ENCODE measurements around the gene PNMA8B. TPM values are rescaled to one million over a fixed set of nuclear protein-coding genes. Genes with fewer than 3 reads are reported as not detected.
A peak's percentile ranks its signal among the peaks of the same experiment; 100 is the strongest.

Gene PNMA8B
- total RNA-seq, 1 experiment from 2014 or later = 0.75 TPM

DNA sequence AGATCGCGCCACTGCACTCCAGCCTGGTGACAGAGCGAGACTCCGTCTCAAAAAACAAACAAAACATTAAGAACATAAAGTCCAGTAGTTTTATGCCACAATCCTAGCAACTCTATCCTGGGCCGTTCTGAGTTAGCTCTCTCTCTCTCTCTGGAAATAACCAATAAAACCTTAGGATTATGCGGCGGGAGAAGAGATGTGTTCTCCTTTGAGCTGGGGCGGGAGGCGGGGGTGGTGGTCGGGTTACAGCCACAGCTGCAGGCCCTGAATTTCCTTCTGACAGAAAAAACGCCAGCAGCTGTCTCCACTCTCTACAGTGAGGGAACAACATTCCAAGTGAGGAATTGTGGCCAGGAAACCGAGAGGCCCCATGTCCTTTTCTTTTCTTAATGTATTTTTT, 15.3 kb downstream of the PNMA8B start:
- H3K27ac ChIP-seq (ENCODE audit: low read depth, low read length, poor library complexity, severe bottlenecking) = peak overlapping the region; percentile 57
- no peak for DNase-seq (ENCODE audit: low spot score)
- intact Hi-C loops (cut with micrococcal nuclease; ENCODE audit: unreplicated experiment) = loop anchor here (10.0 kb wide), 1 partner anchor 196 kb away; no protein-coding TSS in a partner anchor

DNA sequence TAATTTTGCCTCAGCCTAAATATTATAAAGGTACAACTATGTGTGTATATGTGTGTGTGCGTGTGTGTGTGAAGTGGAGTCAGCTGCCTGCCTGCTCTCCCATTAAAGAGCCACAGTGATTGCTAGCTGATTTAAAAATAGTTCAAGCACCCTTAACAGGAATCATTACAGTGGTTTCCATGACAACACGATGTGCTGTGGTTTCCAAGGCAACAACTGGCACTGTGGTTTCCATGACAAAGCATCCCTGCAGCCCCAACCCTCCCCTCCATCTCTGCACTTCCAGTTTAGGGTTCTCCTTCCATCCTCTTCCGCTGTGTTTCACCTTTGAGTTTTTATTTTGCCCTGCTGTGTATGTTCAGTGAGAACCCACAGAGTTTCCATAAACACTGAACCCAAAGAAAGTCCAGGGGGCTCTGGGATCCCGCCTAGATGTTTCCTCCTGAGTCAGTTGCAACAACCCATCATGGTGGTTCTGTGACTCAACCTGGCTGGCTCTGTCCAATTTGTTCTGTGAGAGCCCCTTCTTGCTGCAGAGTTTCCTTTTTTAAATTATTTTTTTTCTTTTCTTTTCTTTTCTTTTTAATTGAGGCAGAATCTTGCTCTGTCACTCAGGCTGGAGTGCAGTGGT, 17.2 kb downstream of the PNMA8B start:
- no TSS peak for BruUV-seq (replicated peaks)
- Histone ChIP-seq H3K4me3 (ENCODE audit: low read depth, low read length, poor library complexity, severe bottlenecking) (no peak overlapping the region), H3K27ac (ENCODE audit: low read depth, low read length, poor library complexity, severe bottlenecking) (no peak overlapping the region), H3K4me1 (ENCODE audit: insufficient read depth, low read length, poor library complexity, severe bottlenecking) (peaks cover 4% of the 10 kb centered on the region), H3K27me3 (replicated peaks; ENCODE audit: insufficient read depth, low read depth, low read length, poor library complexity) (no peaks in the 10 kb centered on the region), H3K36me3 (ENCODE audit: insufficient read depth, low read length, poor library complexity, severe bottlenecking) (no peaks in the 10 kb centered on the region), H3K9me3 (ENCODE audit: low read depth, low read length, poor library complexity, severe bottlenecking) (no peaks in the 10 kb centered on the region)
- intact Hi-C loops (cut with micrococcal nuclease; ENCODE audit: unreplicated experiment) = no loop called here
- ChIA-PET CTCF (no interaction called here), POLR2A (ENCODE audit: low non-redundant PET) (interaction anchor here (0.6 kb wide), 1 partner anchor 423 kb away, joined by 5 read pairs; no protein-coding TSS in a partner anchor)
- TF ChIP-seq, protein P1, sequence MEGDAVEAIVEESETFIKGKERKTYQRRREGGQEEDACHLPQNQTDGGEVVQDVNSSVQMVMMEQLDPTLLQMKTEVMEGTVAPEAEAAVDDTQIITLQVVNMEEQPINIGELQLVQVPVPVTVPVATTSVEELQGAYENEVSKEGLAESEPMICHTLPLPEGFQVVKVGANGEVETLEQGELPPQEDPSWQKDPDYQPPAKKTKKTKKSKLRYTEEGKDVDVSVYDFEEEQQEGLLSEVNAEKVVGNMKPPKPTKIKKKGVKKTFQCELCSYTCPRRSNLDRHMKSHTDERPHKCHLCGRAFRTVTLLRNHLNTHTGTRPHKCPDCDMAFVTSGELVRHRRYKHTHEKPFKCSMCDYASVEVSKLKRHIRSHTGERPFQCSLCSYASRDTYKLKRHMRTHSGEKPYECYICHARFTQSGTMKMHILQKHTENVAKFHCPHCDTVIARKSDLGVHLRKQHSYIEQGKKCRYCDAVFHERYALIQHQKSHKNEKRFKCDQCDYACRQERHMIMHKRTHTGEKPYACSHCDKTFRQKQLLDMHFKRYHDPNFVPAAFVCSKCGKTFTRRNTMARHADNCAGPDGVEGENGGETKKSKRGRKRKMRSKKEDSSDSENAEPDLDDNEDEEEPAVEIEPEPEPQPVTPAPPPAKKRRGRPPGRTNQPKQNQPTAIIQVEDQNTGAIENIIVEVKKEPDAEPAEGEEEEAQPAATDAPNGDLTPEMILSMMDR (conservative IDR thresholded peaks at IDR 0.05; ENCODE audit: low read depth, low read length) = no peak
- TF ChIP-seq EZH2 (IDR thresholded peaks at IDR 0.05; ENCODE audit: borderline replicate concordance, low read depth, low read length, poor library complexity, severe bottlenecking) = no peak
- peak; percentile 48 for DNase-seq (ENCODE audit: low spot score)

More for the DNA sequence above, 15.3 kb downstream of the PNMA8B start:
- H3K4me1 ChIP-seq (ENCODE audit: insufficient read depth, low read length, poor library complexity, severe bottlenecking) = peaks cover 4% of the 10 kb centered on the region
- no peaks in the 10 kb centered on the region for H3K36me3 ChIP-seq (ENCODE audit: insufficient read depth, low read length, poor library complexity, severe bottlenecking)
- CTCF ChIA-PET = no interaction called here
- H3K4me3 ChIP-seq (ENCODE audit: low read depth, low read length, poor library complexity, severe bottlenecking) = no peak overlapping the region
- TF ChIP-seq, protein P1 (conservative IDR thresholded peaks at IDR 0.05; ENCODE audit: low read depth, low read length) = no peak
- TF ChIP-seq EZH2 (IDR thresholded peaks at IDR 0.05; ENCODE audit: borderline replicate concordance, low read depth, low read length, poor library complexity, severe bottlenecking) = no peak
- no TSS peak for BruUV-seq (replicated peaks)
- H3K9me3 ChIP-seq (ENCODE audit: low read depth, low read length, poor library complexity, severe bottlenecking) = no peaks in the 10 kb centered on the region
- H3K27me3 ChIP-seq (replicated peaks; ENCODE audit: insufficient read depth, low read depth, low read length, poor library complexity) = no peaks in the 10 kb centered on the region
- POLR2A ChIA-PET (ENCODE audit: low non-redundant PET) = no interaction called here

- H3K9me3 ChIP-seq (ENCODE audit: low read depth, low read length, poor library complexity, severe bottlenecking) = no peaks in the 10 kb centered on the region
- no peak overlapping the region for H3K27ac ChIP-seq (ENCODE audit: low read depth, low read length, poor library complexity, severe bottlenecking)
- H3K27me3 ChIP-seq (replicated peaks; ENCODE audit: insufficient read depth, low read depth, low read length, poor library complexity) = no peaks in the 10 kb centered on the region
- no peak overlapping the region for H3K4me3 ChIP-seq (ENCODE audit: low read depth, low read length, poor library complexity, severe bottlenecking)
- no peak for DNase-seq (ENCODE audit: low spot score)
- no peak for TF ChIP-seq EZH2 (IDR thresholded peaks at IDR 0.05; ENCODE audit: borderline replicate concordance, low read depth, low read length, poor library complexity, severe bottlenecking)
- TF ChIP-seq, protein P1 (conservative IDR thresholded peaks at IDR 0.05; ENCODE audit: low read depth, low read length) = no peak
- no peaks in the 10 kb centered on the region for H3K36me3 ChIP-seq (ENCODE audit: insufficient read depth, low read length, poor library complexity, severe bottlenecking)
- H3K4me1 ChIP-seq (ENCODE audit: insufficient read depth, low read length, poor library complexity, severe bottlenecking) = peaks cover 13% of the 10 kb centered on the region
- BruUV-seq (replicated peaks) = no TSS peak
- intact Hi-C loops (cut with micrococcal nuclease; ENCODE audit: unreplicated experiment) = no loop called here
- ChIA-PET POLR2A (ENCODE audit: low non-redundant PET) (no interaction called here), CTCF (no interaction called here)
Observed at GRCh38 chr19:46475986-46476385, 19.7 kb downstream of the PNMA8B start.
